SK-N-MC (cell line): ENCODE data around the gene ADK.
"Not testable (repeated sequence)": the region's sequence is repeated elsewhere in the genome, so short reads cannot be mapped to it uniquely, and the experiment has no call there.

Experiments used
- DNase-seq: peaks from one replicate; pipeline ENCODE4 v3.0.0-alpha.2; 2011; ENCODE audit warnings: low read depth, low spot score
- H3K27ac ChIP-seq: fragments of 200-600 bp; sonication (generic); 2 replicates; pipeline ENCODE4 v1.5.1; 2016; ENCODE audit warnings: mixed run types
- H3K36me3 ChIP-seq: fragments of 200-600 bp; sonication (generic); 2 replicates; pipeline ENCODE4 v1.6.1; 2017; ENCODE audit warnings: antibody characterized with exemption, low read length, mixed read lengths; ENCODE audit not compliant: insufficient read depth
- H3K4me3 ChIP-seq: fragments of 200-600 bp; sonication (generic); 2 replicates; pipeline ENCODE4 v1.5.1; 2016
- H3K9ac ChIP-seq: fragments of 200-600 bp; sonication (generic); 2 replicates; pipeline ENCODE4 v1.8.0; 2017; ENCODE audit warnings: mixed run types, mixed read lengths; ENCODE audit not compliant: insufficient read length
- H3K9me3 ChIP-seq: fragments of 200-600 bp; sonication (generic); 2 replicates; pipeline ENCODE4 v1.6.1; 2017; ENCODE audit warnings: low read depth, mild to moderate bottlenecking, antibody characterized with exemption, low read length, moderate library complexity, mixed read lengths
- EZH2 ChIP-seq: fragments of 200-600 bp; sonication (generic); IDR thresholded peaks from one replicate; pipeline ENCODE4 v1.6.1; 2017; ENCODE audit warnings: antibody characterized with exemption
- FOXP2 ChIP-seq: optimal IDR thresholded peaks from 2 replicates; pipeline ENCODE3; 2011; ENCODE audit warnings: mild to moderate bottlenecking, moderate library complexity; ENCODE audit not compliant: insufficient read depth; ENCODE audit errors: extremely low read length, control extremely low read depth
- POLR2AphosphoS5 ChIP-seq: IDR thresholded peaks from 2 replicates; pipeline ENCODE4 v1.6.1; 2012; ENCODE audit warnings: mild to moderate bottlenecking, low read depth, low read length, borderline replicate concordance

ADK gene

GRCh38 chr10:74523199-74523598 is 372.2 kb downstream of the ADK start:
- Histone ChIP-seq H3K27ac (no peak overlapping the region), H3K36me3 (no peaks in the 10 kb centered on the region), H3K9ac (no peak overlapping the region), H3K9me3 (no peaks in the 10 kb centered on the region), H3K4me3 (no peak overlapping the region)
- DNase-seq = no peak
- TF ChIP-seq POLR2AphosphoS5 (no peak), FOXP2 (no peak), EZH2 (no peak)

DNA sequence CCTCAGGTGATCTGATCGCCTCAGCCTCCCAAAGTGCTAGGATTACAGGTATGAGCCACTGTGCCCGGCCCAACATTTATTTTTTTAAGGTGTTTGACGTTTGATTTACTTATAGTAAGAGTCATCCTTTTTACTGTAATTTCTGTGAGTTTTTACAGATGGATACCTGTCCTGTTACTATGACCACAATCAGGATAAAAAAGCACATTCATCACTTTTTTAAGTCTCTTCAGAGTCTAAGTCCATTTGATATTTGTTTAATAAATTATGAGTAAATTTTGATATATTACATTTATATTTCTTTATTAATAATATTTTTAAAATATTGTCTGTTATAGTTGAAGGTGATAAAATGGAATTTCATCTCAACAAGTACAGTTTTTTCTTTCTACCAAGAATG is 374.9 kb downstream of the ADK start:
- H3K27ac ChIP-seq = no peak overlapping the region
- H3K9me3 ChIP-seq = no peaks in the 10 kb centered on the region
- H3K4me3 ChIP-seq = no peak overlapping the region
- H3K36me3 ChIP-seq = no peaks in the 10 kb centered on the region
- DNase-seq = no peak
- H3K9ac ChIP-seq = no peak overlapping the region
- TF ChIP-seq EZH2 (no peak), FOXP2 (no peak), POLR2AphosphoS5 (no peak)

DNA sequence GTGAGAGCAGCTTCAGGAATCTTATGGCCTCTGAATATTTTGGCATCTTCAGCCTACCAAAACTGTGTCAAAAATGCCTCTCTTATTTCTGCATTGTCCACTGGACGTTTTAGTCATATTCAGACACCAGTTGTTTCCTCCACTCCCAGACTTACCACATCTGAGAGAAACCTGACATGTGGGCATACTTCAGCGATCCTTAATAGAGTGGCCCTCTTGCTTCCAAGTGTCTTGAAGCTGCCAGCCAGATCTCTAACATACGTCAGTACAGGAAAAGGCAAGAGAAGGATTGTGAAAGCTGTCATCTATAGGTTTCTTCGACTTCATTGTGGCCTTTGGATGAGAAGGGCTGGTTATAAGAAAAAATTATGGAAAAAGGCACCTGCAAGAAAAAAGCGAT is 376.6 kb downstream of the ADK start:
- not testable (repeated sequence) for H3K4me3 ChIP-seq, H3K27ac ChIP-seq, H3K9me3 ChIP-seq, DNase-seq, H3K9ac ChIP-seq, H3K36me3 ChIP-seq

GRCh38 chr10:74529205-74529604 is 378.2 kb downstream of the ADK start:
- Histone ChIP-seq H3K27ac (no peak overlapping the region), H3K9ac (no peak overlapping the region), H3K36me3 (no peaks in the 10 kb centered on the region), H3K4me3 (no peak overlapping the region), H3K9me3 (no peaks in the 10 kb centered on the region)
- DNase-seq = no peak
- TF ChIP-seq EZH2 = no peak
- no peak for TF ChIP-seq POLR2AphosphoS5
- no peak for TF ChIP-seq FOXP2

- no peaks in the 10 kb centered on the region for H3K9me3 ChIP-seq
- no peak overlapping the region for H3K9ac ChIP-seq
- H3K27ac ChIP-seq = no peak overlapping the region
- TF ChIP-seq FOXP2 = no peak
- TF ChIP-seq POLR2AphosphoS5 = no peak
- no peak for TF ChIP-seq EZH2
- no peak overlapping the region for H3K4me3 ChIP-seq
- no peaks in the 10 kb centered on the region for H3K36me3 ChIP-seq
- no peak for DNase-seq
These were observed 380.0 kb downstream of the ADK start for GRCh38 chr10:74530981-74531380.

GRCh38 chr10:74539317-74539716 is 388.3 kb downstream of the ADK start:
- H3K27ac ChIP-seq = no peak overlapping the region
- no peak overlapping the region for H3K9ac ChIP-seq

DNA sequence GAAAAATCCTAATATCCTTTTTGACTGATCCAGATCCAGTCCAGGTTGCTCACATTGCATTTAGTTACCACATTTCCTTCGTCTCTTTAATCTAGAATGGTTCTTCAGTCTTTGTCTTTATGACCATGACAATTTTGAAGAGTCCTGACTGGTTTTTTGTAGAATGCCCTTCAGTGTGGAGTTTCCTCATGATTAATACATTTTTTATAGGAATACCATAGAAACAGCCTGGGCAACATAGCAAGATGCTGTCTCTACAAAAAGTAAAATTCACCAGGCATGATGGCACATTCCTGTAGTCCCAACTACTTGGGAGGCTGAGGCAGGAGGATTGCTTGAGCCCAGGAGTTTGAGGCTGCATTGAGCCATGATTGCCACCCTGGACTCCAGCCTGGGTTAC is 390.4 kb downstream of the ADK start:
- TF ChIP-seq FOXP2 (no peak), EZH2 (no peak), POLR2AphosphoS5 (no peak)
- Histone ChIP-seq H3K36me3 (no peaks in the 10 kb centered on the region), H3K9me3 (no peaks in the 10 kb centered on the region), H3K27ac (no peak overlapping the region), H3K9ac (no peak overlapping the region), H3K4me3 (no peak overlapping the region)
- DNase-seq = no peak

More at GRCh38 chr10:74539317-74539716, 388.3 kb downstream of the ADK start:
- Histone ChIP-seq H3K9me3 (no peaks in the 10 kb centered on the region), H3K36me3 (no peaks in the 10 kb centered on the region), H3K4me3 (no peak overlapping the region)
- DNase-seq = no peak
- TF ChIP-seq POLR2AphosphoS5 (no peak), EZH2 (no peak), FOXP2 (no peak)

- H3K36me3 ChIP-seq = no peaks in the 10 kb centered on the region
- no peak for DNase-seq
- H3K9me3 ChIP-seq = no peaks in the 10 kb centered on the region
- TF ChIP-seq FOXP2 = no peak
- TF ChIP-seq POLR2AphosphoS5 = no peak
- TF ChIP-seq EZH2 = no peak
- H3K4me3 ChIP-seq = no peak overlapping the region
- no peak overlapping the region for H3K27ac ChIP-seq
- no peak overlapping the region for H3K9ac ChIP-seq
These were observed 391.1 kb downstream of the ADK start for GRCh38 chr10:74542077-74542476.

- H3K36me3 ChIP-seq = no peaks in the 10 kb centered on the region
- H3K9me3 ChIP-seq = no peaks in the 10 kb centered on the region
- no peak overlapping the region for H3K4me3 ChIP-seq
- no peak for DNase-seq
- TF ChIP-seq POLR2AphosphoS5 (no peak), FOXP2 (no peak), EZH2 (no peak)
- no peak overlapping the region for H3K27ac ChIP-seq
- no peak overlapping the region for H3K9ac ChIP-seq
These were observed 392.3 kb downstream of the ADK start for GRCh38 chr10:74543276-74543675.

GRCh38 chr10:74544106-74544505 is 393.1 kb downstream of the ADK start:
- H3K36me3 ChIP-seq = no peaks in the 10 kb centered on the region
- H3K27ac ChIP-seq = no peak overlapping the region
- no peaks in the 10 kb centered on the region for H3K9me3 ChIP-seq
- no peak overlapping the region for H3K4me3 ChIP-seq
- TF ChIP-seq FOXP2 (no peak), EZH2 (no peak), POLR2AphosphoS5 (no peak)
- DNase-seq = no peak
- H3K9ac ChIP-seq = no peak overlapping the region
